Measurements from ENCODE around the gene ZNF701. TPM values are rescaled to one million over a fixed set of nuclear protein-coding genes. Genes with fewer than 3 reads are reported as not detected.
A peak's percentile ranks its signal among the peaks of the same experiment; 100 is the strongest.

ZNF701 gene
- 25.2 and 29.1 TPM in 2 replicates for total RNA-seq (ENCODE audit: low replicate concordance)
- long read RNA-seq, transcript ZNF701-202 (4 exons, 2,634 nt) = major isoform, 32 of 41 reads
- long read RNA-seq, partial matches to known transcripts = 1 of 41 reads
- long read RNA-seq, other reads (novel, unspliced or antisense) = 8 of 41 reads

GRCh38 chr19:52570000-52570861, at the start of gene ZNF701:
TSS of gene ZNF701 (plus strand) at chr19:52570287. CDS start at chr19:52574148, 3,861 bp downstream.
- H3K4me3 Mint-ChIP-seq = peak within 1 kb of the TSS; percentile 98
- peaks cover 19% of the 10 kb centered on the region for H3K4me1 Mint-ChIP-seq (ENCODE audit: unreplicated experiment)
- DNase-seq (ENCODE audit: extremely low spot score, unreplicated experiment) = peak; percentile 98
- peak within 1 kb of the TSS; percentile 99 for H3K27ac Mint-ChIP-seq
- H3K27me3 Mint-ChIP-seq = no peaks in the 10 kb centered on the region
- peak; percentile 58 for TF ChIP-seq CTCF (conservative IDR thresholded peaks at IDR 0.05)
- H3K36me3 Mint-ChIP-seq = peaks cover 25% of the 10 kb centered on the region
- H3K9me3 Mint-ChIP-seq = no peaks in the 10 kb centered on the region

- TF ChIP-seq CTCF (conservative IDR thresholded peaks at IDR 0.05) = no peak
- H3K4me3 Mint-ChIP-seq = no peak overlapping the region
- H3K36me3 Mint-ChIP-seq = no peaks in the 10 kb centered on the region
- H3K27me3 Mint-ChIP-seq = no peaks in the 10 kb centered on the region
- no peaks in the 10 kb centered on the region for H3K9me3 Mint-ChIP-seq
- no peak overlapping the region for H3K27ac Mint-ChIP-seq
- H3K4me1 Mint-ChIP-seq (ENCODE audit: unreplicated experiment) = peaks cover 30% of the 10 kb centered on the region
- DNase-seq (ENCODE audit: extremely low spot score, unreplicated experiment) = no peak
Observed at GRCh38 chr19:52522551-52522950, 47.5 kb upstream of the ZNF701 start.

GRCh38 chr19:52524086-52524485, 46.0 kb upstream of the ZNF701 start:
- Mint-ChIP-seq H3K4me3 (no peak overlapping the region), H3K27me3 (no peaks in the 10 kb centered on the region), H3K9me3 (no peaks in the 10 kb centered on the region), H3K27ac (no peak overlapping the region), H3K4me1 (ENCODE audit: unreplicated experiment) (peaks cover 32% of the 10 kb centered on the region), H3K36me3 (peaks cover 2% of the 10 kb centered on the region)
- no peak for TF ChIP-seq CTCF (conservative IDR thresholded peaks at IDR 0.05)
- DNase-seq (ENCODE audit: extremely low spot score, unreplicated experiment) = no peak

- H3K36me3 Mint-ChIP-seq = peaks cover 7% of the 10 kb centered on the region
Observed at GRCh38 chr19:52527134-52527955, 42.7 kb upstream of the ZNF701 start, which contains the start of gene ZNF808. TSS of gene ZNF808 (plus strand) at chr19:52527668. CDS start at chr19:52543285, 15,617 bp downstream.

More at GRCh38 chr19:52527134-52527955, 42.7 kb upstream of the ZNF701 start, which contains the start of gene ZNF808:
- Mint-ChIP-seq H3K27ac (peak within 1 kb of the TSS; percentile 98), H3K4me1 (ENCODE audit: unreplicated experiment) (peaks cover 16% of the 10 kb centered on the region), H3K4me3 (peak within 1 kb of the TSS; percentile 99), H3K27me3 (no peaks in the 10 kb centered on the region), H3K9me3 (no peaks in the 10 kb centered on the region)
- TF ChIP-seq CTCF (conservative IDR thresholded peaks at IDR 0.05) = peak; percentile 87
- DNase-seq (ENCODE audit: extremely low spot score, unreplicated experiment) = peak; percentile 93

Data from type B pancreatic cell (in vitro differentiated cells).